ENCODE results near the gene ZDHHC3.

DNA sequence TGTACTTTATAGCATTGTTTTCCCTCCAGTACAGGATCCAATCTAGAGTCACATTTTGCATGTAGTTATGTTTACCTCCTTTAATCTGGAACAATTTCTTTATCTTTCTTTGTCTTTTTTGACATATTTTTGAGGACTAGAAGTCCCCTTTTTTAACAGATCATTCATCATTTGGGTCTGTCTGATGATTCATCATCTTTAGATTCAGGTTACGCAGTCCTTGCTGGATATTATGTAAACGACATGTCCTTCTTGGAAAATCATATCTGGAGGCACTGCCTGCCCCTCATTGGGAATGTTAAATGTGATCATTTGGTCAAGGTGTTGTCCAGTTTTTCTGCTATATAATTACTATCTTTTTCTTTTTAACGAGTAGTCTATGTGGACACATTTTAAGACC lies 83.3 kb downstream of the ZDHHC3 start:
- TF ChIP-seq, protein P1, sequence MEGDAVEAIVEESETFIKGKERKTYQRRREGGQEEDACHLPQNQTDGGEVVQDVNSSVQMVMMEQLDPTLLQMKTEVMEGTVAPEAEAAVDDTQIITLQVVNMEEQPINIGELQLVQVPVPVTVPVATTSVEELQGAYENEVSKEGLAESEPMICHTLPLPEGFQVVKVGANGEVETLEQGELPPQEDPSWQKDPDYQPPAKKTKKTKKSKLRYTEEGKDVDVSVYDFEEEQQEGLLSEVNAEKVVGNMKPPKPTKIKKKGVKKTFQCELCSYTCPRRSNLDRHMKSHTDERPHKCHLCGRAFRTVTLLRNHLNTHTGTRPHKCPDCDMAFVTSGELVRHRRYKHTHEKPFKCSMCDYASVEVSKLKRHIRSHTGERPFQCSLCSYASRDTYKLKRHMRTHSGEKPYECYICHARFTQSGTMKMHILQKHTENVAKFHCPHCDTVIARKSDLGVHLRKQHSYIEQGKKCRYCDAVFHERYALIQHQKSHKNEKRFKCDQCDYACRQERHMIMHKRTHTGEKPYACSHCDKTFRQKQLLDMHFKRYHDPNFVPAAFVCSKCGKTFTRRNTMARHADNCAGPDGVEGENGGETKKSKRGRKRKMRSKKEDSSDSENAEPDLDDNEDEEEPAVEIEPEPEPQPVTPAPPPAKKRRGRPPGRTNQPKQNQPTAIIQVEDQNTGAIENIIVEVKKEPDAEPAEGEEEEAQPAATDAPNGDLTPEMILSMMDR (IDR thresholded peaks at IDR 0.05; ENCODE audit: low read depth, low read length), result no peak
- no peak for TF ChIP-seq EZH2phosphoT487 (IDR thresholded peaks at IDR 0.05; ENCODE audit: low read depth)

Data from OCI-LY3 (cell line).